Heart left ventricle (tissue), 16 donors: Measurements from ENCODE around the gene RPL32. TPM values are rescaled to one million over a fixed set of nuclear protein-coding genes. Genes with fewer than 3 reads are reported as not detected.

Experiments
- ATAC-seq, 4 donors: fragments of 200-7000 bp; cut with Tn5 transposase; one replicate each; pipeline ENCODE4 v1.9.1; 2020 to 2022; ENCODE audit warnings: moderate library complexity in 4 of 4, mild to moderate bottlenecking in 3 of 4, moderate number of reproducible peaks in 1 of 4
- DNase-seq, 5 donors: peaks; one replicate each; pipeline ENCODE4 v3.0.0-alpha.2; 2020
- H3K27ac ChIP-seq, 12 donors: fragments of 200-600 bp; sonication (generic) in 4 of 12; one replicate each; pipeline versions ENCODE4 v1.5.0 to v1.8.0; 2016 to 2022; ENCODE audit warnings: mild to moderate bottlenecking in 2 of 12
- H3K27me3 ChIP-seq, 9 donors: fragments of 200-600 bp; sonication (generic) in 2 of 9; one replicate each; pipeline versions ENCODE4 v1.5.1 to v1.8.0; 2016 to 2022; ENCODE audit warnings: mild to moderate bottlenecking in 3 of 9
- H3K36me3 ChIP-seq, 9 donors: fragments of 200-600 bp; sonication (generic) in 2 of 9; one replicate each; pipeline versions ENCODE4 v1.5.0 to v1.8.0; 2018 to 2022; ENCODE audit warnings: mild to moderate bottlenecking in 2 of 9
- H3K4me1 ChIP-seq, 12 donors: fragments of 200-600 bp; sonication (generic) in 4 of 12; one replicate each; pipeline versions ENCODE4 v1.5.0 to v1.8.0; 2016 to 2022; ENCODE audit warnings: mild to moderate bottlenecking in 3 of 12
- H3K4me3 ChIP-seq, 12 donors: fragments of 200-600 bp; sonication (generic) in 4 of 12; one replicate each; pipeline versions ENCODE4 v1.5.0 to v1.8.0; 2017 to 2022; ENCODE audit warnings: mild to moderate bottlenecking in 9 of 12, moderate library complexity in 4 of 12
- H3K9me3 ChIP-seq, 12 donors: fragments of 200-600 bp; sonication (generic) in 4 of 12; one replicate each; pipeline versions ENCODE4 v1.5.0 to v1.8.0; 2016 to 2022; ENCODE audit warnings: mild to moderate bottlenecking in 1 of 12
- POLR2A ChIP-seq, 2 donors: fragments of 450-650 bp; IDR thresholded peaks; one replicate each; pipeline ENCODE4 v1.6.1; 2017; ENCODE audit warnings: antibody characterized with exemption in 2 of 2, mild to moderate bottlenecking in 2 of 2, moderate library complexity in 2 of 2
- WGBS, 4 donors: extraction: QIAGEN DNeasy Blood & Tissue Kit in 2 of 4; methylation state at CpG; one replicate each; pipeline versions ENCODE4 v1.1.5 to v1.1.7; 2013 to 2018; 5-methylcytosine and 5-hydroxymethylcytosine counted together
- intact Hi-C, 10 donors: fragments of 100-400 bp; cut with DNase I; formaldehyde crosslinking; loops; one replicate each; pipeline versions ENCODE4 v1.11.1 to v1.14.2; 2022
- polyA plus RNA-seq, 2 donors: library from polyadenylated mRNA; stranded (reverse); fragments of 200-250 nt; gene quantifications; one replicate each; pipeline ENCODE4 v1.2.3, GENCODE V29; 2013
- total RNA-seq, 9 donors: library from RNA; depleted of rRNA in 2 of 9; stranded (reverse); fragments of >200 nt in 2 of 9; fragmentation: NEBNext Ultra II Directional in 3 of 9; extraction: Animal tissue kit (Norgen Biotek cat#: 25700) in 3 of 9; gene quantifications; one replicate each; pipeline versions ENCODE4 v1.1.0 to v1.2.4, GENCODE V29; 2016 to 2023
- TF ChIP-seq, protein P1 (sequence below), 12 donors: fragments of 200-600 bp; sonication (generic) in 4 of 12; IDR thresholded peaks; one replicate each; pipeline versions ENCODE4 v1.5.0 to v1.8.0; 2018 to 2022; ENCODE audit warnings: antibody characterized with exemption in 12 of 12, mild to moderate bottlenecking in 5 of 12
- donor health status: ischemic (EF 13 %, LVEDD 7.1; RV severe dilation, severe dysfunction).
- donor health status: healthy with polysubstance abuse.
- donor health status: DM: no; HTN: yes; CAD: no.
- donor health status: DM: no; HTN: no; CAD: no.
- donor health status: ischemic (EF 25% LVEDD 6.9; RV normal size, moderate dysfunction).
- donor health status: ischemic (EF 25% LVEDD 5.7; RV mildly dilated, moderate dysfunction).
- donor health status: healthy.
- donor health status: DM: yes; HTN: yes; CAD: no.
- donor health status: ischemic (EF 35%, LVEDD 5.7; RV mildly dilated, moderate dysfunction).
- donor health status: nonischemic (EF 11% LVEDD 7.7; RV severe dilation, severe dysfunction).
- donor health status: DM: yes; HTN: yes; CAD: no.
- donor health status: PGD.
- donor health status: ischemic (EF 29% LVEDD 5.4; RV normal size, mild dysfunction).
- donor health status: nonischemic (EF 23%, LVEDD 6.1; RV moderate dilation, normal function).

RPL32 gene
- total and polyA plus RNA-seq, 11 donors, result 377 to 1,620 (median 997) TPM

DNA sequence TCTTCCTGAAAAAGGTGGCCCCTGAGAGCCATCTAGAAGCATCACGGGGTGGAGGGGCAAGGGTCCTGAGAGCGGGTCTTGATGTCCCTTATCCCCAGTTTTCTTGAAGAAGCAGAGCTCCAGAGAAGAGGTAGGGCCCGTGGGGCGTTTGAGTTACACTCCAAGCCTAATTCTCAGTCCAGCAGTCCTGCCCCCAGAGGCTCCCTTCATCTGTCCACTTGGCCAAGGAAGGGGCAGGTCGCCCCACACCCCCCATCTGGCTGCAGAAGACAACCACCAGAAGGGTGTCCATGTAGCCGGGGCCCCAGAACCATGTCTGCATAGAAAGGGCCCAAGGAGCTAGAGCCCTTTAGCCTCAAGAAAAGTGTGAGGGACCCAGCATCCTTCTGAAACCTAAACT, 25.5 kb upstream of the RPL32 start:
- Histone ChIP-seq H3K4me3 (no peak overlapping the region), H3K27ac (no peak overlapping the region), H3K4me1 (peaks cover 0 to 13% (median 8%) of the 10 kb centered on the region in 12 donors), H3K27me3 (peaks cover 0 to 13% (median 0%) of the 10 kb centered on the region in 9 donors), H3K36me3 (no peaks in the 10 kb centered on the region), H3K9me3 (peaks cover 0 to 11% (median 5%) of the 10 kb centered on the region in 12 donors)
- TF ChIP-seq POLR2A (IDR thresholded peaks at IDR 0.05), result no peak
- TF ChIP-seq, protein P1, sequence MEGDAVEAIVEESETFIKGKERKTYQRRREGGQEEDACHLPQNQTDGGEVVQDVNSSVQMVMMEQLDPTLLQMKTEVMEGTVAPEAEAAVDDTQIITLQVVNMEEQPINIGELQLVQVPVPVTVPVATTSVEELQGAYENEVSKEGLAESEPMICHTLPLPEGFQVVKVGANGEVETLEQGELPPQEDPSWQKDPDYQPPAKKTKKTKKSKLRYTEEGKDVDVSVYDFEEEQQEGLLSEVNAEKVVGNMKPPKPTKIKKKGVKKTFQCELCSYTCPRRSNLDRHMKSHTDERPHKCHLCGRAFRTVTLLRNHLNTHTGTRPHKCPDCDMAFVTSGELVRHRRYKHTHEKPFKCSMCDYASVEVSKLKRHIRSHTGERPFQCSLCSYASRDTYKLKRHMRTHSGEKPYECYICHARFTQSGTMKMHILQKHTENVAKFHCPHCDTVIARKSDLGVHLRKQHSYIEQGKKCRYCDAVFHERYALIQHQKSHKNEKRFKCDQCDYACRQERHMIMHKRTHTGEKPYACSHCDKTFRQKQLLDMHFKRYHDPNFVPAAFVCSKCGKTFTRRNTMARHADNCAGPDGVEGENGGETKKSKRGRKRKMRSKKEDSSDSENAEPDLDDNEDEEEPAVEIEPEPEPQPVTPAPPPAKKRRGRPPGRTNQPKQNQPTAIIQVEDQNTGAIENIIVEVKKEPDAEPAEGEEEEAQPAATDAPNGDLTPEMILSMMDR (IDR thresholded peaks at IDR 0.05), result no peak
- peak in 1 of 5 donors; percentile 19 for DNase-seq
- 80 to 93% (median 85%) methylated on average over 5 to 6 of the region's 6 CpGs for whole genome bisulfite sequencing, 4 donors
- intact Hi-C loops, result loop anchor here in 9 of 10 donors (1.0 to 10.0 kb wide), 7 partner anchors 24 to 788 kb away; no protein-coding TSS in a partner anchor
- no peak for ATAC-seq

DNA sequence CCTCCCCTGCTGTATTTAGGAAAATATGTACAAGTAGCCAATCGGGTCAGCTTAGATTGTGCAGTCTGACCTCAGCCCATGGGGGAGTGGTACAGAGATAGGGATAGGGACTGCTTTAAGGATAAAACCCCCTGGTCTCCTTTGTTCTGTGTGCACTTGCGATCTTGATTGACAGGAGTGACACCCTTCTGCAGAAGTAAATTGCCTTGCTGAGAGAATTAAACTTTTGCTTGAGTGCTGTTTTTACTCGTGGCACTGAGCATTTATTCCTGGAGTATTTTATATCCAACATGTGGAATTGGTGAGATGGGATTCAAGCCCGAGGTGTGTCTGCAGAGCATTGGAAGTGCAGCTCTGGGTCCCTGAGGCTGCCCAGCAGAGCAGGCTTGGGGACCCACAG, 23.9 kb upstream of the RPL32 start:
- Histone ChIP-seq H3K36me3 (no peaks in the 10 kb centered on the region), H3K4me3 (no peak overlapping the region), H3K9me3 (peaks cover 0 to 11% (median 5%) of the 10 kb centered on the region in 12 donors), H3K4me1 (peaks cover 0 to 13% (median 8%) of the 10 kb centered on the region in 12 donors), H3K27ac (no peak overlapping the region), H3K27me3 (peaks cover 0 to 13% (median 0%) of the 10 kb centered on the region in 9 donors)
- intact Hi-C loops, result loop anchor here in 8 of 10 donors (5.0 to 10.0 kb wide), 5 partner anchors 117 to 790 kb away; no protein-coding TSS in a partner anchor
- no peak for ATAC-seq
- no peak for DNase-seq
- 90 to 94% (median 91%) methylated on average over 4 of the region's 4 CpGs for WGBS, 4 donors
- TF ChIP-seq POLR2A (IDR thresholded peaks at IDR 0.05), result no peak
- TF ChIP-seq, protein P1 (IDR thresholded peaks at IDR 0.05), result no peak

DNA sequence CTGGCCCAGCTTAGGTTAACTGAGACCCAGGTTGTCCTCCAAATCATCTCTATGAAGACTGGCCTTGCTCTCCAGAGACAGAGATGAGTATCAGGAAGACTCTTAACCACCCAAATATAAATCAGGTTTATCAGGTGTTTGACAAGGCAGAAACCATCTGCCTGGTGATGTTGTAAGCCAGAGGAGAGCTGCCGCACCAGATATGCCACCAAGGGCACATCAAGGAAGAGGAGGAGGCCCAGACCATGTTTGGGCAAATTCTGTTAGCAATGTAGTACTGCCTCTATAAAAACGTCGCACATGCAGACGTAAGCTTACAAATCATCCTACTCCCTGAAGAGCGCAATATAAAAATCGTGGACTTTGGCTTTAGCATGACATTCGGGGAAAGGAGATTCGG, 21.0 kb upstream of the RPL32 start:
- no peak overlapping the region for H3K27ac ChIP-seq
- no peak for TF ChIP-seq POLR2A (IDR thresholded peaks at IDR 0.05)
- TF ChIP-seq, protein P1 (IDR thresholded peaks at IDR 0.05), result no peak
- H3K4me1 ChIP-seq, result peaks cover 0 to 4% (median 0%) of the 10 kb centered on the region in 12 donors
- intact Hi-C loops, result loop anchor here in 5 of 10 donors (10.0 kb wide), 4 partner anchors 122 to 792 kb away; no protein-coding TSS in a partner anchor
- ATAC-seq (no peak), DNase-seq (no peak)
- H3K36me3 ChIP-seq, result no peaks in the 10 kb centered on the region
- no peaks in the 10 kb centered on the region for H3K27me3 ChIP-seq
- no peak overlapping the region for H3K4me3 ChIP-seq
- WGBS, 4 donors, result 87 to 93% (median 92%) methylated on average over 8 of the region's 8 CpGs
- peaks cover 0 to 11% (median 5%) of the 10 kb centered on the region in 12 donors for H3K9me3 ChIP-seq

DNA sequence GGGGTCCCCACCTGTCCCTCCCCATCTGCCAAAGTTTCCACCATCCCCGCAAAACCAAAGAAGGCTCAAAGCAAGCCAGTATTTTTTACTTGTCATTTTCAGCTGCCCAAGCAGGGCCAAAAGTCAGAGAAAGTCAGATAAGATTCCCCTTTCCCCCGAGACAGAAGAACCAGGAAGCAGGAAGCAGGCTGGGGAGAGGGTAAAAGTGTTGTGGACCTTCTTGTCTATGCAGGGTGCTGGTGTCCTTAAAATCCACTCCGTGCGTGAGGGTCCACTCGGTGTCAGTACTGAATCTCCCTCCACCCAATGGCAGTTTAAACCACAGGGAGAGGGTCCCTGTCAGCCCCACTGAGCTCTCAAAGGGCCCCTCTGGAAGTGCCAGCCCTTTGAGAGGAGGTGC, 20.2 kb upstream of the RPL32 start:
- DNase-seq (no peak), ATAC-seq (no peak)
- intact Hi-C loops, result loop anchor here in 5 of 10 donors (10.0 kb wide), 4 partner anchors 123 to 793 kb away; no protein-coding TSS in a partner anchor
- H3K4me3 ChIP-seq, result no peak overlapping the region
- H3K27me3 ChIP-seq, result no peaks in the 10 kb centered on the region
- WGBS, 4 donors, result 69 to 86% (median 75%) methylated on average over 5 of the region's 5 CpGs
- no peak for TF ChIP-seq POLR2A (IDR thresholded peaks at IDR 0.05)
- TF ChIP-seq, protein P1 (IDR thresholded peaks at IDR 0.05), result no peak
- H3K9me3 ChIP-seq, result peaks cover 0 to 11% (median 5%) of the 10 kb centered on the region in 12 donors
- no peaks in the 10 kb centered on the region for H3K36me3 ChIP-seq
- H3K4me1 ChIP-seq, result peaks cover 0 to 4% (median 0%) of the 10 kb centered on the region in 12 donors
- H3K27ac ChIP-seq, result no peak overlapping the region
